NK-92 (cell line): Measurements from ENCODE around the gene UBQLN2.
"Not testable (repeated sequence)": the region's sequence is repeated elsewhere in the genome, so short reads cannot be mapped to it uniquely, and the experiment has no call there.

Experiments
- DNase-seq: peaks from one replicate; lab custom pipeline; 2025; ENCODE audit not compliant: unreplicated experiment; lab: John Stamatoyannopoulos, UW

Gene UBQLN2

GRCh38 chrX:56563231-56564161 is at the start of gene UBQLN2:
Gene UBQLN2, plus strand, starts transcription at chrX:56563627. Its CDS starts 247 bp downstream, at chrX:56563874.
- DNase-seq = no peak

GRCh38 chrX:56519642-56520041 is 43.8 kb upstream of the UBQLN2 start:
- no peak for DNase-seq

- not testable (repeated sequence) for DNase-seq
Measured at GRCh38 chrX:56529482-56530007, 33.9 kb upstream of the UBQLN2 start.

GRCh38 chrX:56530011-56530410 is 33.4 kb upstream of the UBQLN2 start:
- no peak for DNase-seq

GRCh38 chrX:56550667-56551066 is 12.8 kb upstream of the UBQLN2 start:
- DNase-seq = no peak

GRCh38 chrX:56554870-56555269 is 8.6 kb upstream of the UBQLN2 start:
- DNase-seq = no peak

- DNase-seq = no peak
Measured at GRCh38 chrX:56557376-56557929, 6.0 kb upstream of the UBQLN2 start.

- DNase-seq = no peak
Measured at GRCh38 chrX:56564164-56564885, 898 bp downstream of the UBQLN2 start.

- DNase-seq = no peak
Measured at GRCh38 chrX:56564921-56565840, 1.8 kb downstream of the UBQLN2 start.

- no peak for DNase-seq
Measured at GRCh38 chrX:56569378-56570057, 6.1 kb downstream of the UBQLN2 start.

- no peak for DNase-seq
Measured at GRCh38 chrX:56572975-56573374, 9.5 kb downstream of the UBQLN2 start.

GRCh38 chrX:56574861-56575260 is 11.4 kb downstream of the UBQLN2 start:
- no peak for DNase-seq

- DNase-seq = no peak
Measured at GRCh38 chrX:56576721-56577120, 13.3 kb downstream of the UBQLN2 start.

- DNase-seq = no peak
Measured at GRCh38 chrX:56588397-56589188, 25.2 kb downstream of the UBQLN2 start.

GRCh38 chrX:56591830-56592229 is 28.4 kb downstream of the UBQLN2 start:
- DNase-seq = not testable (repeated sequence)

GRCh38 chrX:56600141-56600540 is 36.7 kb downstream of the UBQLN2 start:
- DNase-seq = no peak

- no peak for DNase-seq
Measured at GRCh38 chrX:56600987-56601386, 37.6 kb downstream of the UBQLN2 start.

- no peak for DNase-seq
Measured at GRCh38 chrX:56615282-56615681, 51.9 kb downstream of the UBQLN2 start.
